IMR-90 (cell line): ENCODE results near the gene PCNX4. TPM values are rescaled to one million over a fixed set of nuclear protein-coding genes. Genes with fewer than 3 reads are reported as not detected.

ENCODE experiments used
- ATAC-seq: fragments of 200-7000 bp; cut with Tn5 transposase; 2 replicates; pipeline ENCODE4 v1.9.1; 2020; ENCODE audit warnings: low read depth, mild to moderate bottlenecking, moderate library complexity
- BruUV-seq: library from RNA; stranded (reverse); fragments of 400-500 nt; replicated peaks from 2 replicates; lab custom pipeline; 2021; lab: Mats Ljungman, UMichigan
- CTCF ChIA-PET: fragments of 300-600 bp; formaldehyde crosslinking; extraction: SDS; loops from one replicate; lab custom pipeline; 2021; ENCODE audit warnings: antibody characterized with exemption; lab: Yijun Ruan, JAX
- POLR2A ChIA-PET: fragments of 300-600 bp; sonication (Branson Sonifier 250); formaldehyde crosslinking; loops from one replicate; lab custom pipeline; 2022; ENCODE audit warnings: antibody characterized with exemption; ENCODE audit not compliant: unreplicated experiment; lab: Charles Lee
- DNase-seq: peaks from one replicate; pipeline ENCODE4 v3.0.0; 2013
- H2AFZ ChIP-seq: replicated peaks from 2 replicates; pipeline ENCODE3; 2013; ENCODE audit warnings: low read length, mild to moderate bottlenecking; ENCODE audit not compliant: poor library complexity
- H2AK5ac ChIP-seq: 2 replicates; pipeline ENCODE4 v1.6.1; 2013; ENCODE audit warnings: low read depth, low read length, inconsistent platforms
- H2AK9ac ChIP-seq: replicated peaks from 2 replicates; pipeline ENCODE3; 2013; ENCODE audit warnings: mild to moderate bottlenecking, low read depth, low read length, moderate library complexity; ENCODE audit not compliant: poor library complexity
- H2BK120ac ChIP-seq: 2 replicates; pipeline ENCODE4 v1.6.1; 2013; ENCODE audit warnings: low read depth, low read length, inconsistent platforms
- H2BK15ac ChIP-seq: 3 replicates; pipeline ENCODE4 v1.6.1; 2013; ENCODE audit warnings: low read depth, low read length, inconsistent platforms
- H2BK20ac ChIP-seq: 2 replicates; pipeline ENCODE4 v1.6.1; 2013; ENCODE audit warnings: low read depth, mild to moderate bottlenecking, inconsistent platforms, low read length, moderate library complexity
- H2BK5ac ChIP-seq: 2 replicates; pipeline ENCODE4 v1.6.1; 2013; ENCODE audit warnings: mild to moderate bottlenecking, low read depth, low read length, inconsistent platforms; ENCODE audit not compliant: poor library complexity, severe bottlenecking
- H3K14ac ChIP-seq: replicated peaks from 2 replicates; pipeline ENCODE4 v1.6.1; 2013; ENCODE audit warnings: low read depth, low read length, inconsistent platforms
- H3K18ac ChIP-seq: 2 replicates; pipeline ENCODE4 v1.6.1; 2013; ENCODE audit warnings: low read depth, low read length, control low read depth
- H3K23ac ChIP-seq: 2 replicates; pipeline ENCODE4 v1.6.1; 2013; ENCODE audit warnings: low read depth, low read length, inconsistent platforms
- H3K27ac ChIP-seq: 2 replicates; pipeline ENCODE4 v1.5.1; 2013; ENCODE audit warnings: mild to moderate bottlenecking, control low read depth, low read length; ENCODE audit not compliant: insufficient read depth
- H3K27me3 ChIP-seq: 2 replicates; pipeline ENCODE4 v1.6.1; 2013; ENCODE audit warnings: low read length; ENCODE audit not compliant: control insufficient read depth, insufficient read depth
- H3K36me3 ChIP-seq: 2 replicates; pipeline ENCODE4 v1.6.1; 2013; ENCODE audit warnings: low read length, mixed read lengths; ENCODE audit not compliant: control insufficient read depth, insufficient read depth
- H3K4ac ChIP-seq: 2 replicates; pipeline ENCODE4 v1.6.1; 2013; ENCODE audit warnings: low read depth, low read length, inconsistent platforms
- H3K4me1 ChIP-seq: 2 replicates; pipeline ENCODE4 v1.6.1; 2013; ENCODE audit warnings: low read length, mixed read lengths; ENCODE audit not compliant: control insufficient read depth, insufficient read depth
- H3K4me2 ChIP-seq: 2 replicates; pipeline ENCODE4 v1.6.1; 2013; ENCODE audit warnings: low read depth, mild to moderate bottlenecking, control low read depth, low read length, moderate library complexity
- H3K4me3 ChIP-seq: 2 replicates; pipeline ENCODE4 v1.5.1; 2013; ENCODE audit warnings: low read depth, mild to moderate bottlenecking, control low read depth, low read length, moderate library complexity; ENCODE audit not compliant: insufficient read depth
- H3K56ac ChIP-seq: 2 replicates; pipeline ENCODE4 v1.6.1; 2013; ENCODE audit warnings: low read length, inconsistent platforms; ENCODE audit not compliant: insufficient read depth; ENCODE audit errors: extremely low read depth
- H3K79me1 ChIP-seq, 2 experiments: 2 replicates each; pipeline ENCODE4 v1.6.1; 2013; ENCODE audit warnings: low read length in 2 of 2, inconsistent platforms in 1 of 2, low read depth in 1 of 2
- H3K9ac ChIP-seq: 2 replicates; pipeline ENCODE4 v1.6.1; 2013; ENCODE audit warnings: low read depth, low read length, control low read depth
- H3K9me1 ChIP-seq: 2 replicates; pipeline ENCODE4 v1.6.1; 2013; ENCODE audit warnings: low read length, inconsistent platforms; ENCODE audit not compliant: insufficient read depth
- H3K9me3 ChIP-seq: 2 replicates; pipeline ENCODE4 v1.6.1; 2013; ENCODE audit warnings: low read length; ENCODE audit not compliant: control insufficient read depth, insufficient read depth
- H4K20me1 ChIP-seq: 2 replicates; pipeline ENCODE4 v1.6.1; 2013; ENCODE audit warnings: low read length, inconsistent platforms; ENCODE audit not compliant: insufficient read depth
- H4K5ac ChIP-seq: 2 replicates; pipeline ENCODE4 v1.6.1; 2013; ENCODE audit warnings: mild to moderate bottlenecking, low read depth, low read length, control low read depth
- H4K8ac ChIP-seq, 2 experiments: 2 replicates each; pipeline ENCODE4 v1.6.1; 2013; ENCODE audit warnings: low read depth in 2 of 2, low read length in 2 of 2, control low read depth in 1 of 2, inconsistent platforms in 1 of 2
- H4K91ac ChIP-seq: 2 replicates; pipeline ENCODE4 v1.6.1; 2013; ENCODE audit warnings: low read depth, low read length, inconsistent platforms; ENCODE audit not compliant: insufficient read depth
- BHLHE40 ChIP-seq: fragments of 150-350 bp; IDR thresholded peaks from 2 replicates; pipeline ENCODE4 v1.6.1; 2016; ENCODE audit warnings: mild to moderate bottlenecking, low read depth, low read length
- RFX5 ChIP-seq: IDR thresholded peaks from 2 replicates; pipeline ENCODE4 v1.8.0; 2012; ENCODE audit warnings: low read depth, mild to moderate bottlenecking, low read length, moderate library complexity
- SMC3 ChIP-seq: fragments of 150-350 bp; IDR thresholded peaks from 2 replicates; pipeline ENCODE4 v1.6.1; 2016; ENCODE audit warnings: low read depth, mild to moderate bottlenecking, antibody characterized with exemption, low read length, moderate library complexity
- WGBS, 2 experiments: methylation state at CpG; one replicate each; pipeline versions ENCODE4 v1.1.5 to v1.1.7; 2013; ENCODE audit warnings: missing lambda C conversion rate in 2 of 2; ENCODE audit not compliant: insufficient read length in 1 of 2; ENCODE audit errors: extremely low coverage in 2 of 2; 5-methylcytosine and 5-hydroxymethylcytosine counted together
- dilution Hi-C: fragments of 300-500 bp; cut with HindIII; formaldehyde crosslinking; loops from one replicate; pipeline ENCODE4 v1.14.3; 2018; ENCODE audit warnings: low sequenced_read_pairs; ENCODE audit not compliant: unreplicated experiment
- in situ Hi-C: fragments of 300-500 bp; cut with MboI; formaldehyde crosslinking; loops from 3 replicates; pipeline ENCODE4 v1.14.3; 2019; ENCODE audit warnings: low sequenced_read_pairs, inconsistent platforms, mixed read lengths
- intact Hi-C: fragments of 100-400 bp; cut with micrococcal nuclease; formaldehyde crosslinking; loops from 2 replicates; pipeline ENCODE4 v1.10.0; 2022
- polyA plus RNA-seq, 3 experiments: library from polyadenylated mRNA; depleted of rRNA; stranded (reverse); fragments of >200 nt; gene quantifications; 2 replicates each; pipeline ENCODE4 v1.2.3, GENCODE V29; 2012; ENCODE audit warnings: low replicate concordance in 1 of 3
- total RNA-seq: library from RNA; depleted of rRNA; stranded (reverse); fragments of >200 nt; gene quantifications from 2 replicates; pipeline ENCODE4 v1.2.3, GENCODE V29; 2012
- TF ChIP-seq, protein P1 (sequence below): fragments of 150-350 bp; IDR thresholded peaks from 2 replicates; pipeline ENCODE4 v1.6.1; 2016; ENCODE audit warnings: low read depth, mild to moderate bottlenecking, low read length, moderate library complexity, borderline replicate concordance

PCNX4 gene
- total and polyA plus RNA-seq, 2 of the 4 experiments (the other 2 are of a cell fraction) = 55.4 to 128 TPM

DNA sequence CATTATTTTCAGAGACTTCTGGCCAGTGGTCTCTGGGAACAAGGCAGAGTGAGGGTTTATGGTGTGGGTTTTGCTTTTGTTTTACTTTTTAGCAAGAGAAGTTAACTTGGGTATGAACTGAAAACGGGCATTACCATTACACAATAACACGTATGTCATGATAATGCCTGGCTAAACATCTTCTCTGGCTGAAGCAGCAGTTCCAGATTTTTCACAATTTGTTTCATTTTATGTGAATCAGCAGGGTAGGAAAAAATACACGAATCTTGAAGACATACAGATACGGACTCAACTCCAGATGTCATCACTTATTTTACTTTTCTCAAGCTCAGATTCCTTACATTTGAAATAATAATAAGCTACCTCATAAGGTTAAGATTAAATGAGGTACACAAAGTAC lies 2.5 kb upstream of the PCNX4 start:
- no peak overlapping the region for H2BK20ac ChIP-seq
- CTCF ChIA-PET = no interaction called here

More for the DNA sequence above, 2.5 kb upstream of the PCNX4 start:
- WGBS, 2 experiments = no CpG with 5 or more reads among the region's 4 CpGs
- ATAC-seq (no peak), DNase-seq (no peak)
- Histone ChIP-seq H4K91ac (no peak overlapping the region), H4K5ac (no peak overlapping the region), H3K27ac (no peak overlapping the region), H3K9me3 (no peaks in the 10 kb centered on the region), H3K9ac (no peak overlapping the region), H3K9me1 (0 out of 2 replicates have a peak, but pooled peaks cover 3% of the 10 kb centered on the region), H3K14ac (no peak overlapping the region), H2AFZ (no peak overlapping the region), H3K36me3 (no peaks in the 10 kb centered on the region), H2BK120ac (no peak overlapping the region), H2BK5ac (no peak overlapping the region), H3K79me1 (peaks cover 0 to 7% of the 10 kb centered on the region in 2 experiments; a peak in 3 of 4 replicates), H2AK9ac (no peak overlapping the region), H2AK5ac (no peak overlapping the region), H3K4me1 (peaks cover 4% of the 10 kb centered on the region; the same call in 1 of the 2 replicates), H4K8ac (no peak overlapping the region), H3K23ac (no peak overlapping the region), H3K18ac (no peak overlapping the region), H3K27me3 (no peaks in the 10 kb centered on the region), H3K4me2 (peak overlapping the region; percentile 5; the same call in 1 of the 2 replicates), H3K4ac (no peak overlapping the region), H4K20me1 (0 out of 2 replicates have a peak, but pooled peaks cover under 1% of the 10 kb centered on the region), H3K56ac (no peak overlapping the region), H2BK15ac (no peak overlapping the region), H3K4me3 (no peak overlapping the region)
- BruUV-seq = no TSS peak
- POLR2A ChIA-PET = no interaction called here
- in situ Hi-C loops (loop anchor here (25.0 kb wide), 1 partner anchor 602 kb away; the partner anchor contains the start of genes JKAMP and L3HYPDH), dilution Hi-C loops (no loop called here), intact Hi-C loops (no loop called here)
- TF ChIP-seq, protein P1, sequence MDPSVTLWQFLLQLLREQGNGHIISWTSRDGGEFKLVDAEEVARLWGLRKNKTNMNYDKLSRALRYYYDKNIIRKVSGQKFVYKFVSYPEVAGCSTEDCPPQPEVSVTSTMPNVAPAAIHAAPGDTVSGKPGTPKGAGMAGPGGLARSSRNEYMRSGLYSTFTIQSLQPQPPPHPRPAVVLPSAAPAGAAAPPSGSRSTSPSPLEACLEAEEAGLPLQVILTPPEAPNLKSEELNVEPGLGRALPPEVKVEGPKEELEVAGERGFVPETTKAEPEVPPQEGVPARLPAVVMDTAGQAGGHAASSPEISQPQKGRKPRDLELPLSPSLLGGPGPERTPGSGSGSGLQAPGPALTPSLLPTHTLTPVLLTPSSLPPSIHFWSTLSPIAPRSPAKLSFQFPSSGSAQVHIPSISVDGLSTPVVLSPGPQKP = no peak
- TF ChIP-seq BHLHE40 = no peak
- no peak for TF ChIP-seq SMC3
- no peak for TF ChIP-seq RFX5
